CD8-positive, alpha-beta memory T cell (primary cell): ENCODE measurements around the gene TCEA2. TPM values are rescaled to one million over a fixed set of nuclear protein-coding genes. Genes with fewer than 3 reads are reported as not detected.

Source experiments
- CTCF ChIA-PET: fragments of 350-600 bp; sonication (Branson Sonifier 250); formaldehyde crosslinking; loops from one replicate; lab custom pipeline; 2021; ENCODE audit warnings: antibody characterized with exemption; lab: Charles Lee
- POLR2A ChIA-PET: fragments of 350-600 bp; sonication (Branson Sonifier 250); formaldehyde crosslinking; loops from one replicate; lab custom pipeline; 2021; ENCODE audit warnings: antibody characterized with exemption; lab: Charles Lee
- DNase-seq, 5 donors: peaks; one replicate each; pipeline versions ENCODE4 v3.0.0 to v3.0.0-alpha.2; 2020 to 2022; ENCODE audit warnings: mixed read lengths in 1 of 5
- H3K27ac ChIP-seq: one replicate; pipeline ENCODE4 v1.7.0; 2013; ENCODE audit warnings: low read depth, mild to moderate bottlenecking, low read length, moderate library complexity
- H3K27me3 ChIP-seq: 2 replicates; pipeline ENCODE4 v1.7.0; 2013; ENCODE audit warnings: low read length, mild to moderate bottlenecking; ENCODE audit not compliant: insufficient read depth, poor library complexity, severe bottlenecking
- H3K36me3 ChIP-seq: 2 replicates; pipeline ENCODE4 v1.7.0; 2013; ENCODE audit warnings: mild to moderate bottlenecking, low read length, moderate library complexity; ENCODE audit not compliant: insufficient read depth
- H3K4me1 ChIP-seq: 2 replicates; pipeline ENCODE4 v1.7.0; 2013; ENCODE audit warnings: mild to moderate bottlenecking, low read length, moderate library complexity; ENCODE audit not compliant: insufficient read depth
- H3K4me3 ChIP-seq: 2 replicates; pipeline ENCODE4 v1.7.0; 2013; ENCODE audit warnings: mild to moderate bottlenecking, low read length
- H3K9me3 ChIP-seq: 2 replicates; pipeline ENCODE4 v1.7.0; 2013; ENCODE audit warnings: mild to moderate bottlenecking, low read length
- H3K27ac Mint-ChIP-seq, 8 donors: one replicate each; pipeline ENCODE4 v1.8.0; 2020 to 2021; ENCODE audit warnings: mixed read lengths in 8 of 8, mild to moderate bottlenecking in 6 of 8, inconsistent platforms in 3 of 8, moderate library complexity in 3 of 8
- H3K27me3 Mint-ChIP-seq, 2 donors: one replicate each; pipeline ENCODE4 v1.8.0; 2020 to 2021; ENCODE audit warnings: mixed read lengths in 2 of 2, mild to moderate bottlenecking in 1 of 2, moderate library complexity in 1 of 2
- H3K36me3 Mint-ChIP-seq, 3 donors: one replicate each; pipeline ENCODE4 v1.8.0; 2020 to 2021; ENCODE audit warnings: mixed read lengths in 3 of 3, inconsistent platforms in 1 of 3, mild to moderate bottlenecking in 1 of 3
- H3K4me1 Mint-ChIP-seq, 3 donors: one replicate each; pipeline ENCODE4 v1.8.0; 2020 to 2021; ENCODE audit warnings: mixed read lengths in 3 of 3, inconsistent platforms in 1 of 3, mild to moderate bottlenecking in 1 of 3
- H3K4me3 Mint-ChIP-seq, 7 donors: one replicate each; pipeline ENCODE4 v1.8.0; 2020 to 2021; ENCODE audit warnings: mixed read lengths in 7 of 7, mild to moderate bottlenecking in 6 of 7, moderate library complexity in 4 of 7, inconsistent platforms in 2 of 7
- H3K9me3 Mint-ChIP-seq, 5 donors: one replicate each; pipeline ENCODE4 v1.8.0; 2020 to 2022; ENCODE audit warnings: mixed read lengths in 5 of 5, mild to moderate bottlenecking in 3 of 5, moderate library complexity in 2 of 5, inconsistent platforms in 1 of 5
- polyA plus RNA-seq: library from polyadenylated mRNA; unstranded; fragments of 300-500 nt; fragmentation: Illumina TruSeq; gene quantifications from one replicate; pipeline ENCODE4 v1.2.3, GENCODE V29; 2021
- total RNA-seq, 2 experiments: library from RNA; stranded (reverse); gene quantifications; one replicate each; pipeline ENCODE4 v1.2.3, GENCODE V29; 2021

Gene TCEA2
- total and polyA plus RNA-seq, 3 experiments from 2014 or later: 24.2 to 30.9 (median 24.5) TPM

DNA sequence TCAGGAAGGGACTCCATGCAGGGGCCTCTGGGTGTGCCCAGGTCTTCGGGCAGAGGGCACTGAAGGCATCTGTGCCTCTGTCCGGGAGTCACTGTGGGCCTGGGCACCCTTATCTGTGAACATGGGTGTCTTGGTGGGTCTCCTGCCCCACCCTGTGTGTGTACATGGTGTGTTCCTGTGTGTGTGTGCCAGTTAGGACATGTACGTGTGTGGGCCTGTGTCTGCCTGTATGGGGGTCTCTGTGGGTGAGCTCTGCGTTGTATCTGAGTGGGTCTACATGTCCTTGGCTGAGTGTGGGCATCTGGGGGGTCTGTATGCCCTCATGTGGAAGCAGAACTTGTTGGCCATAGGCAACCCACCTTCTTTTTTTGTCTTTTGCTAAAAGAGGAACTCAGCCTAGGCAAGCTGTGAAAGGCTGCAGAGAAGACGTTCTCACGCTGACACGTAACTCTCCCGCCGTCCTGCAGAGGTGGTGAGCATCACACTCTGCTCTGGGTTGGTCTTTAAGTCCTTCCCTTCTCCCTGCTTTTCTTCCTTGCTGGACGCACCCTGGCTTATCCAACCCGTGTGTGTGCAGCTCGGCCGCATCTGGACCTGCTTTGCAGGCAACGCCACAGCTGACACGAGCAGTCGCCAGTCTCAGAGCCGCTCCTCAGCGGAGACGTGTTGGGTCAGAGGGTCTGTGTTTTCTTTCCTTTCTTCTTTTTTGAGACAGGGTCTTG, 44.9 kb downstream of the TCEA2 start:
- Histone ChIP-seq H3K4me3 (no peak overlapping the region), H3K27me3 (no peaks in the 10 kb centered on the region), H3K36me3 (no peaks in the 10 kb centered on the region), H3K4me1 (no peaks in the 10 kb centered on the region), H3K9me3 (no peaks in the 10 kb centered on the region), H3K27ac (no peak overlapping the region)
- H3K4me3 Mint-ChIP-seq: no peak overlapping the region
- peaks cover 6 to 12% of the 10 kb centered on the region in 2 donors for H3K27me3 Mint-ChIP-seq
- peaks cover 0 to 6% (median 2%) of the 10 kb centered on the region in 3 donors for H3K4me1 Mint-ChIP-seq
- H3K36me3 Mint-ChIP-seq: no peaks in the 10 kb centered on the region
- ChIA-PET POLR2A (no interaction called here), CTCF (no interaction called here)
- H3K27ac Mint-ChIP-seq: no peak overlapping the region
- DNase-seq: peak in 1 of 5 donors; percentile 39
- H3K9me3 Mint-ChIP-seq: no peaks in the 10 kb centered on the region

DNA sequence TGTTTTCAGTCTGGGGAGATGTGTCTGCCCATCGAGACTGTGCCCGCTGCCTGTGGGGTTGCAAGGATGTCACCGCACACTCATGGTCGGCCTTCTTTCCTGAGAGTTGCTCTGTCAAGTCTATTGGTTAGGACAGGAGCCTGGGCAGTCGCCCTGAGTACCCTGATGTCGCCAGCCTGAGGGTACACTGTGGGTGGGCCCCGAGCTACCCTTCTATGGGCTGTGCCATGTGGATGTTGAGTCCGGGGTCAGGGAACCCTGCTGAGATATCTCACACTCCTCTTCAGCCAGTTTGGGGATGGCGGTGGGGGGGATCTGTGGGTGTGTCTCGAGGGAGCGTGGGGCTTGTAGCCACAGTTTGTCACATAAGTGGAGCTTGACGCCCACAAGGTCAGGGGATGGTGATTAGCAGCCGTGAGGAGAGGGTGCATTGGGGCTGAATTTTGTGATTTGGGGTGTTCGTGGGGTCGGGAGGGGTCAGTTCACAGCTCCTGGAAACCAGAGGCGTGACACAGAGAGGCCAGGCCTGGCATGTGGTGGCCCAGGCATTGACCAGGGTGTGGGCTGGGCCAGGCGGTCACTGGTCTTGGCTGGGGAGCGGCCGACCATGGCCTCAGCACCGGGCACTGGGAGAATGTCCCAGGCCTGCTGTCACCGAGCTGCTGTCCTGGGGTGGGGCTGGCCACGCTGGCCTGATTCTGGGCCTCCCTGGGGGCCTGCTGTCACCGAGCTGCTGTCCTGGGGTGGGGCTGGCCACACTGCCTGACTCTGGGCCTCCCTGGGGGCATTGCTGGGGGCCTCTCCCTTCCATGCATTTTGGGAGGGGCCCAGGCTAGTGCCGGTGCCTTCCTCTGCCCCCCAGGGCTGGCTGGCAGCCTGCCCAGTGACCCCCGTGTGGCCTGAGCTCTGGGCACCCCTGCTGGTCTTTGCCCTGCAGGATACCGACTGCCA, 46.0 kb downstream of the TCEA2 start:
- Mint-ChIP-seq H3K27ac (no peak overlapping the region), H3K9me3 (no peaks in the 10 kb centered on the region), H3K36me3 (no peaks in the 10 kb centered on the region), H3K4me3 (no peak overlapping the region), H3K27me3 (peaks cover 2 to 3% of the 10 kb centered on the region in 2 donors), H3K4me1 (peaks cover 0 to 5% (median 2%) of the 10 kb centered on the region in 3 donors)
- ChIA-PET CTCF (no interaction called here), POLR2A (no interaction called here)
- no peaks in the 10 kb centered on the region for H3K36me3 ChIP-seq
- H3K4me3 ChIP-seq: no peak overlapping the region
- H3K27ac ChIP-seq: no peak overlapping the region
- peak in 1 of 5 donors; percentile 38 for DNase-seq
- H3K27me3 ChIP-seq: no peaks in the 10 kb centered on the region
- H3K4me1 ChIP-seq: no peaks in the 10 kb centered on the region
- H3K9me3 ChIP-seq: no peaks in the 10 kb centered on the region

DNA sequence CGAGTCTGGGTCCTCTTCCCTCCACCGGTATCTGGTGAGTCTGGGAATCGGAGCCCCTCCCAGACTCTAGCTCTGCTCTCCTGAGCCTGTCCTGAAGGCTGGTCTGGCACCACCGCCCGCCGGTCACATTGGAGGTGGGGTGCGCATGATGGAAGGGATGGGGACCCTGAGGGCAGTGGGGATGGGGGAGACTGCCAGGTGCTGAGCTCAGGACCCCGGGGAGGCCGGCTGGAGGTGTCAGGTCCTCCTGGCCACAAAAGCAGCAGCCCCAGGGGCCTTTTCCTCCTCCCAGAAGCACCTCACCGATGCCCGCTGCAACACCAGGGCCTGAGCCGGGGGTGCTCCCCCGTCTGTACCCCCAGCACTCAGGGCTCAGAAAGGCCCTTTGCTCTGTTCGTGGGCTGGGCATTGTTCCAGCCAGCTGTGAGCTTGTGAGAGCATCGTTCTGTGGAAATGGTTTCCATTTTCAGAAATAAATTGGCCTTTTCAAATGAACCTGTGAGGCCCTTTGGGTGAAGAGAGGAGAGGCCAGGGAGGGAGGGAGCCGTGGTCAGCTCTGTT, 46.9 kb downstream of the TCEA2 start:
- peaks cover 2 to 3% of the 10 kb centered on the region in 2 donors for H3K27me3 Mint-ChIP-seq
- Histone ChIP-seq H3K27ac (no peak overlapping the region), H3K4me1 (no peaks in the 10 kb centered on the region), H3K36me3 (no peaks in the 10 kb centered on the region), H3K4me3 (no peak overlapping the region), H3K9me3 (no peaks in the 10 kb centered on the region), H3K27me3 (no peaks in the 10 kb centered on the region)
- peaks cover 0 to 5% (median 2%) of the 10 kb centered on the region in 3 donors for H3K4me1 Mint-ChIP-seq
- H3K27ac Mint-ChIP-seq: peak overlapping the region in 1 of 8 donors; percentile 66
- no peak overlapping the region for H3K4me3 Mint-ChIP-seq
- H3K9me3 Mint-ChIP-seq: no peaks in the 10 kb centered on the region
- no peaks in the 10 kb centered on the region for H3K36me3 Mint-ChIP-seq
- ChIA-PET CTCF (interaction anchor here (1.4 to 1.8 kb wide), 3 partner anchors 8 to 26 kb away, joined by 4 to 6 read pairs (median 5); no protein-coding TSS in a partner anchor), POLR2A (no interaction called here)
- no peak for DNase-seq

DNA sequence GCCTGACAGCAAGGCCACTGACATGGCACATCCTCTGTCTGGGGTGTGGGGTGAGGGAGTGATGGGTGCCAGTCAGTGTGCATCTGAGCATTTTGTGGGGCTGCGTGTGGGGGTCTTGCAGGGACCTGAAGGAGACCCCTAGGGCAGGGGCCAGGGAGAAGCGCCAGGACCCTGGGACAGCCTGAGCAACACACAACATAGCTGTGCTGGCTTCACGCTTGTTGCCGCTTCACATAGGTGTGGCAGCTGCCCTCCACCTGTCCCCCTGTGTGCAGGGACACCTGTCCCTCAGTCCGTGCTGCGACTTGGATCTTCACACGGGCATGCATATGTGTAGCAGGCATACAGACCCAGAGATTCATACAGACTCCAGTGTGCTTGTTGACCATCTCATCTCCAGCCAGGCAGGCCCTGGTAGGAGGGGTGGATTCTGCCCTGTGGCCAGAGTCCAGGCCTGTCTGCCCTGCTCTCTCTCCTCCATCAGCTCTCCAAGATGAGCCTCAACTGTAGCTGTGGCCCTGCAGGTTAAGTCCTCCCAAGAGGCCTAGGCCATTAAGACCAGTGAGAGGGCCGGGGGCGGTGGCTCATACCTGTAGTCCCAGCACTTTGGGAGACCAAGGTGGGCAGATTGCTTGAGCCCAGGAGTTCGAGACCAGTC, 47.5 kb downstream of the TCEA2 start:
- ChIA-PET POLR2A (no interaction called here), CTCF (interaction anchor here (1.4 to 1.8 kb wide), 3 partner anchors 9 to 27 kb away, joined by 4 to 6 read pairs (median 5); no protein-coding TSS in a partner anchor)
- Mint-ChIP-seq H3K4me1 (peaks cover 0 to 5% (median 2%) of the 10 kb centered on the region in 3 donors), H3K9me3 (no peaks in the 10 kb centered on the region), H3K36me3 (no peaks in the 10 kb centered on the region), H3K4me3 (no peak overlapping the region), H3K27me3 (peaks cover 0 to 3% of the 10 kb centered on the region in 2 donors), H3K27ac (no peak overlapping the region)
- no peak overlapping the region for H3K27ac ChIP-seq
- no peaks in the 10 kb centered on the region for H3K9me3 ChIP-seq
- no peaks in the 10 kb centered on the region for H3K36me3 ChIP-seq
- no peaks in the 10 kb centered on the region for H3K27me3 ChIP-seq
- no peak overlapping the region for H3K4me3 ChIP-seq
- DNase-seq: peak in 1 of 5 donors; percentile 41
- no peaks in the 10 kb centered on the region for H3K4me1 ChIP-seq

DNA sequence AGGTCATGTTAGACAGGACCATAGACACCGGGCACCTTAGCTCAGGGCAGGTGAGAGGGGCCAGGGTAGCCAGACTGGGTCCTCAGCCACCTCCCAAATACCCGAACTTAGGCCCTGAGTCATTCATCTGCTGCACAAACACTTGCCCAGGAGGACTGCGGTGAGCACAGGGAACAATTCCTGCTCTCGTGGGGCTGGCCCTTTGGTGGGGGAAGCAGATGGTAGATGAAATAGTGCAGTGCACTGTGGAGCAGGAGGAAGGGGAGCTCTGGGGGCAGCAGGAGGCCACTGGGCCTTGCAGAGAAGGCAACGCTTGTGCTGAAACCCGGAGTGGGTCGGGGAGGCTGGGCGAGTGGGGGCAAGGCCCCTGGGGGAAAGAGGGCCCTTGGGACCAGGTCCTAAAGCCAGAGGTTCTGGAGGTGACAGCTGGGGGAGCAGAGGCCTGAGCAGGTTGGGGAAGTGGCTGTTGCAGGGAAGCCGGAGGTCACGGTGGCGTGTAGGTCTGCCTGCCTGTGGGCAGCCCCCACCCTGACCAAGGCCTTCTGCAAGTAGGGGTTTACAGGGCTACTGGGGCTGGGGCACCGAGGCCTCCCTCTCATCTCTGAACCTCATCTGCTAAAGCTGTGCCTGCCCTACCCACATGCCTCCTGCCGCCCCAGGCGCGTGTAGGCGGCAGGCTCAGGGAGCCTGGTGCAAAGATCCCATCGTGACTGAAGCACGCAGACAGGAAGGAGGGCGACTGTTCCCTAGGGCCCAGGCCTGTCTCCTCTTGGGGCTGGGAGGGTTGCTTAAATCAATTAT, 49.0 kb downstream of the TCEA2 start:
- H3K9me3 ChIP-seq: no peaks in the 10 kb centered on the region
- no peak overlapping the region for H3K27ac Mint-ChIP-seq
- H3K4me3 Mint-ChIP-seq: no peak overlapping the region
- H3K4me1 ChIP-seq: no peaks in the 10 kb centered on the region
- peaks cover 0 to 3% of the 10 kb centered on the region in 2 donors for H3K27me3 Mint-ChIP-seq
- H3K9me3 Mint-ChIP-seq: no peaks in the 10 kb centered on the region
- H3K27me3 ChIP-seq: no peaks in the 10 kb centered on the region
- H3K4me1 Mint-ChIP-seq: peaks cover 0 to 5% (median 2%) of the 10 kb centered on the region in 3 donors
- no peaks in the 10 kb centered on the region for H3K36me3 Mint-ChIP-seq
- ChIA-PET POLR2A (no interaction called here), CTCF (no interaction called here)
- no peaks in the 10 kb centered on the region for H3K36me3 ChIP-seq
- H3K4me3 ChIP-seq: no peak overlapping the region
- H3K27ac ChIP-seq: no peak overlapping the region
- no peak for DNase-seq

DNA sequence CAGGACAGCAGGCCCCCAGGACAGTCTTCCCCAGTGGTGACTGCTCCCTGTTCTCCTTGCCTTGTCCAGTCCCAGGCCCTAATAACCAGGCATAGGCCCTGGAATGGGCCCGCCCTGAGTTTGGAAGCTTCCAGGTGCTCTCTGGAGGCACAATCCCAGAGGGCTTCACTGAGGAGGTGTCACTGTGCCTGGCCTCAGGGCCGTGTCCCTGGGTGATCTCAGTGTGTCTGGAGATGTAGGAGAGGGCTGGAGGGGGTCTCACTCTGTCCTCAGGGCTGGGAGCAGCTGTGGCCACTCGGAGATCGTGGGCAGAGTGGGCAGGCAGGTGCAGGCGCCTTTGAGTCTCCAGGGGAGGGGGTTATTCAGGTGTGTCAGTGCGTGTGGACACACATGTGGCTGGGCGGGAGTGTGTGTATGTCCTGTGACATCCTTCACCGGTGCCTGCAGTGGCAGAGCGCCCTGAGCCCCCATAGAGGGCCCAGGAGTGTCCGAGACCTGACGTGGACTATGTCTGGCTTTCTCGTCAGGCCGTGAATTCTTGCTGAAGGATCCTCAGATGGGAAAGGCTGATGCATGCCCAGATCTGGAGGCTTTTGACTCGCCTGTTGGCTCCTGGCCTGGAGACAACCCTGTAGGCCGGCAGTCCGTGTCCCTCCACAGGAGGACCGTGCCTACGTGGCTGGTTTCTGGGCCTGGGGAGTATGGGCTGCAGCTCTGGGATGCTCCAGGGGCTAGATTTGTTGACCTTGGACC, 49.9 kb downstream of the TCEA2 start:
- no peak overlapping the region for H3K27ac Mint-ChIP-seq
- ChIA-PET CTCF (no interaction called here), POLR2A (no interaction called here)
- DNase-seq: no peak
- Histone ChIP-seq H3K36me3 (no peaks in the 10 kb centered on the region), H3K27me3 (no peaks in the 10 kb centered on the region), H3K4me3 (no peak overlapping the region), H3K27ac (no peak overlapping the region), H3K4me1 (no peaks in the 10 kb centered on the region), H3K9me3 (no peaks in the 10 kb centered on the region)
- no peaks in the 10 kb centered on the region for H3K36me3 Mint-ChIP-seq
- peaks cover 0 to 3% of the 10 kb centered on the region in 2 donors for H3K27me3 Mint-ChIP-seq
- H3K9me3 Mint-ChIP-seq: no peaks in the 10 kb centered on the region
- no peak overlapping the region for H3K4me3 Mint-ChIP-seq
- H3K4me1 Mint-ChIP-seq: peaks cover 0 to 3% (median 2%) of the 10 kb centered on the region in 3 donors

DNA sequence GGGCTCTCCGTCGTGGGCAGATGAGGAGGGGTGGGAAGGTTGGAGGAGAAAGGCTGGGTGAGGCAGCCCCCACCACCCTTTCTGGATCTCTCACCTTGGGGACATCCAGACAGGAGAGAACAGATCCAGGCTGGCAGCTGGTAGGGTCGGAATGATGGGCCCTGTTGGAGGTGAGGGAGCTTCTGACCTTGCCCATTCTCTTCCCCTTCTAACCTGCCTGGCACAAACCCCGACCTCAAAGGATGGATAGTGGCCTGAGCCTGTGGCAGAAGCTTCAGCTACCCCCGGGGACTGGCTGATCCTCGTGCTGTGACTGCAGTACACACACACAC, 50.4 kb downstream of the TCEA2 start:
- no peaks in the 10 kb centered on the region for H3K4me1 ChIP-seq
- no peaks in the 10 kb centered on the region for H3K36me3 Mint-ChIP-seq
- no peaks in the 10 kb centered on the region for H3K4me1 Mint-ChIP-seq
- no peaks in the 10 kb centered on the region for H3K27me3 ChIP-seq
- POLR2A ChIA-PET: no interaction called here
- no peak overlapping the region for H3K27ac Mint-ChIP-seq
- no peaks in the 10 kb centered on the region for H3K36me3 ChIP-seq
- no peak overlapping the region for H3K27ac ChIP-seq
- no peaks in the 10 kb centered on the region for H3K9me3 ChIP-seq
- no peaks in the 10 kb centered on the region for H3K9me3 Mint-ChIP-seq
- no peaks in the 10 kb centered on the region for H3K27me3 Mint-ChIP-seq
- DNase-seq: no peak
- H3K4me3 Mint-ChIP-seq: no peak overlapping the region
- no peak overlapping the region for H3K4me3 ChIP-seq
- CTCF ChIA-PET: interaction anchor here (0.9 kb wide), 1 partner anchor 75 kb away, joined by 4 read pairs; no protein-coding TSS in a partner anchor
